Measurements from ENCODE around the gene SBNO2. TPM values are rescaled to one million over a fixed set of nuclear protein-coding genes. Genes with fewer than 3 reads are reported as not detected.

SBNO2 gene
- total RNA-seq, 1 donor from 2014 or later = 40.9 TPM

DNA sequence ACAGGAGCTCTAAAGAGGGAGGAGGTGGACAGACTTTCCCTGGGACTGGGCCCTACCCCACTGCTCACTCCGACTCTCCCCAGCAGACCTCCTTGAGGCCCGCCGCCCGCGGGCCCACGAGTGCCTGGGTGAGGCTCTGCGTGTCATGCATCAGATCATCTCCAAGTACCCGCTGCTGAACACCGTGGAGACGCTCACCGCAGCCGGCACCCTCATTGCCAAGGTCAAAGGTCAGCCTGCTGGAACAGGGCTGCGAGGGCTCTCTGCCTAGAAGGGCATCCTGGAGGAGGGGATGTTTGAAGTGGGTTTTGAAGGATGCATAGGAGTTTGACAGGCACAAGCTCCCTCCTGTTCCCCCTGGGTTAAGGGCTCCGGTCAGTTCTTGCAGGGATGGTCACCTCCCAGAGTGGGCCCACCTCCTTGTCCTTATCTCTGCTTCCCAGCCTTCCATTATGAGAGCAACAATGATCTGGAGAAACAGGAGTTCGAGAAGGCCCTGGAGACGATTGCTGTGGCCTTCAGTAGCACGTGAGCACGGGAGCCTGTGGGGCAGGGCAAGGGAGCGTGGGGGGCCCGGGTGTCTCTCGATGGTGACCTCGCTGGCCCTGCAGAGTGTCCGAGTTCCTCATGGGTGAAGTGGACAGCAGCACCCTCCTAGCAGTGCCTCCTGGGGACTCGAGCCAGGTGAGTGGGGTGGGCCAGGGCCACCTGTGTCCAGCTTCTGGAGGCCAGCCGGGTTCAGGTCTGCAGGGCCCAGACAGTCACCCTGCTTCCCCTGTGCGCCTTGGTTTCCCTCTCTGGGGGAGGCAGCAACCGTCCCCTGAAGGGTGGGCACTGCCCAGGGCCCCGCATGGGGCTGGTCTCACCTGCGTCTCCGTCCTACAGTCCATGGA is 100.8 kb downstream of the SBNO2 start:
- no peak overlapping the region for H3K27ac Mint-ChIP-seq
- H3K4me3 Mint-ChIP-seq (ENCODE audit: low read depth) = no peak overlapping the region
- peaks cover 7% of the 10 kb centered on the region for H3K4me1 Mint-ChIP-seq (ENCODE audit: low read depth)
- no peak for DNase-seq (ENCODE audit: low spot score, unreplicated experiment)
- H3K36me3 Mint-ChIP-seq (ENCODE audit: insufficient read depth) = no peaks in the 10 kb centered on the region
- TF ChIP-seq CTCF (IDR thresholded peaks at IDR 0.05; ENCODE audit: unreplicated experiment) = no peak
- H3K27me3 Mint-ChIP-seq = peaks cover 40% of the 10 kb centered on the region
- no peaks in the 10 kb centered on the region for H3K9me3 Mint-ChIP-seq (ENCODE audit: low read depth)

- no peaks in the 10 kb centered on the region for H3K36me3 Mint-ChIP-seq (ENCODE audit: insufficient read depth)
- no peak overlapping the region for H3K27ac Mint-ChIP-seq
- no peak for TF ChIP-seq CTCF (IDR thresholded peaks at IDR 0.05; ENCODE audit: unreplicated experiment)
- no peak overlapping the region for H3K4me3 Mint-ChIP-seq (ENCODE audit: low read depth)
- DNase-seq (ENCODE audit: low spot score, unreplicated experiment) = no peak
- peaks cover 7% of the 10 kb centered on the region for H3K4me1 Mint-ChIP-seq (ENCODE audit: low read depth)
- H3K27me3 Mint-ChIP-seq = peaks cover 40% of the 10 kb centered on the region
- no peaks in the 10 kb centered on the region for H3K9me3 Mint-ChIP-seq (ENCODE audit: low read depth)
Measured at GRCh38 chr19:1072371-1073015, 101.6 kb downstream of the SBNO2 start.

DNA sequence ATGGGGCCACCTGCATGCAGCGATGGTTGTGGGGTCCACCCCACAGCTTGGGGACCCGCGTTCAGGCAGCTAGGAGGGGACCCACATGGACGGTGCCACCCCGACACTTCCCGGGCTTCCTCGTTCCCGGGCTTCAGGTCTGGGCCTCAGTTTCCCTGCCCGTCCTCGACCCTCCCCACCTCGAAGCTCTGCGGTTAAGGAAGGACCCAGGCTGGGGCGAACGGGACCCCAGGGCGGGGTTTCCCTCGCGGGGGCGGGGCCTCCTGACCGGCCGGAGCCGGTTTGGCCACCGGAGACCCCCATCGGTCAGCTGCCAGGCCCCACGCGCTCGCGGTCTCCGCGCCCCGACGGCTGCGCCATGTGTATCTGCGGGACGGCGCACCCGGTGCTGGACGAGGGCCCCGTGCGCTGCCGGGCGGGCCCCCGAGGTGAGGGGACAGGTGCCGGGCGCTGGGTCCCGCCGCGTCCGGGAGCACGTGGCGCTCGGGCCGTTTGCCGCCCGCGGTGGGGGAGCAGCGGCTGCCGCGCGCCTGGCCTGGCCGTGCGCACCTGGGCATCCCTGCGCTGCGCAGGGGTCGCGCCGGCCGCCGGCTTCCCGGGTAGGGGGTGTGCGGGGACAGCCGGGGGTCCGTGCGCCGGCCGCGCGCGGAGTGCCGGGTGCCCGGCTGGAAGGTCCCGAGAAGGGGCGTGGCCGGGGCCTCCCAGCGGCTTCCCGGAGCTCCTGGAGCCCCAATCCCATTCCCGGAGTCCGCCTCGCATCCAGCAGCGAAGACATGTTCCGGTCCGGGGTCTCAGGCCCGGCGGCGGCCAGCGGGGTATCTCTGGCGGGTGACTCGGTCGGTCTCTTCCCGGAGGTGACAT is 102.9 kb downstream of the SBNO2 start:
- H3K27me3 Mint-ChIP-seq = peaks cover 41% of the 10 kb centered on the region
- H3K27ac Mint-ChIP-seq = no peak overlapping the region
- DNase-seq (ENCODE audit: low spot score, unreplicated experiment) = no peak
- TF ChIP-seq CTCF (IDR thresholded peaks at IDR 0.05; ENCODE audit: unreplicated experiment) = no peak
- H3K9me3 Mint-ChIP-seq (ENCODE audit: low read depth) = no peaks in the 10 kb centered on the region
- peaks cover 7% of the 10 kb centered on the region for H3K4me1 Mint-ChIP-seq (ENCODE audit: low read depth)
- no peak overlapping the region for H3K4me3 Mint-ChIP-seq (ENCODE audit: low read depth)
- H3K36me3 Mint-ChIP-seq (ENCODE audit: insufficient read depth) = no peaks in the 10 kb centered on the region

DNA sequence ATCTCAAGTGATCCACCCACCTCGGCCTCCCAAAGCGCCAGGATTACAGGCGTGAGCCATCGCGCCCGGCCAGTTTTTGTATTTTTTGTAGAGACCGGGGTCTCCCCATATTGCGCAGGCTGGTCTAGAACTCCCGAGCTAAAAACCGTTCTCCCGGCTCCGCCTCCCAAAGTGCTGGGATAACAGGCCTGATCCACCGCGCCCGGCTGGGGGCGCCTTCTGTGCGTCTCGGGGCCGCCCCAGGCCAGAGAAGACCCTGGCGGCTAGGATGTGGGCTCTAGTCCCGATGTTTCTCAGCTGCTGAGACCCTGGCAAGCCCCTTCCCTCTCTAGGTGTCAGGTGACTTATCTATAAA is 103.5 kb downstream of the SBNO2 start:
- H3K27me3 Mint-ChIP-seq = peaks cover 40% of the 10 kb centered on the region
- no peak overlapping the region for H3K4me3 Mint-ChIP-seq (ENCODE audit: low read depth)
- no peak overlapping the region for H3K27ac Mint-ChIP-seq

More for the DNA sequence above, 103.5 kb downstream of the SBNO2 start:
- Mint-ChIP-seq H3K36me3 (ENCODE audit: insufficient read depth) (no peaks in the 10 kb centered on the region), H3K9me3 (ENCODE audit: low read depth) (no peaks in the 10 kb centered on the region), H3K4me1 (ENCODE audit: low read depth) (peaks cover 5% of the 10 kb centered on the region)
- no peak for TF ChIP-seq CTCF (IDR thresholded peaks at IDR 0.05; ENCODE audit: unreplicated experiment)
- DNase-seq (ENCODE audit: low spot score, unreplicated experiment) = no peak
